ENCODE data around the gene CARS2.

The CARS2 gene

DNA sequence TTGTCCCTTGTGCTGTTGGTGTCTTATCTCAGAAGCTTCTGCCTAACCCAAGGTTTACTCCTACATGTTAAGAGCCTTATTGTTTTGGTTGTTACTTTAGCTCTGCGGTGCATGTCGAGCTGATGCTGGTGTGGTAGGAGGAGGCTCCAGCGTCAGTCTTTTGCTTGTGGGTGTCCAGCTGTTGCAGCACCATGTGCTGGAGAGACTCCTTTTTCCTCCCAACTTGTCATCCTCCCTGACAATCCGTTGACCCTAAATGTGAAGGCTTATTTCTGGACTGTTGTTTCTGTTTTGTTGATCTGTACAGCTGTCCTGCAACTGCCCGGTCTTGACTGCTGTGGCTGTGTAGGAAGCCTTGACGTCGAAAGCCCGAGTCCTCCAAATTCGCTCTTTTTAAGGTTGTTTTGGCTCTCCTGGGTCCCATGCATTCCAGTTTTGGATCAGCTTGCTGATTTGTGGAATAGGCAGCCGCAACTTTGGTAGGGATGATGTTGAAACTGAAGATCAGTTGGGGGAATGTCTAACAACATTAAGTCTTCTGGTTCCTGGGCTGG lies 75.3 kb downstream of the CARS2 start:
- Mint-ChIP-seq H3K27ac (peak overlapping the region; percentile 74 to 92), H3K27me3 (no peaks in the 10 kb centered on the region), H3K9me3 (no peaks in the 10 kb centered on the region), H3K36me3 (ENCODE audit: insufficient read depth) (peaks cover 27% of the 10 kb centered on the region), H3K4me1 (ENCODE audit: low read depth in 2 of 2) (peaks cover 39 to 55% of the 10 kb centered on the region in 2 donors), H3K4me3 (no peak overlapping the region)
- no peak for ATAC-seq (replicated peaks)
- DNase-seq, result no peak

DNA sequence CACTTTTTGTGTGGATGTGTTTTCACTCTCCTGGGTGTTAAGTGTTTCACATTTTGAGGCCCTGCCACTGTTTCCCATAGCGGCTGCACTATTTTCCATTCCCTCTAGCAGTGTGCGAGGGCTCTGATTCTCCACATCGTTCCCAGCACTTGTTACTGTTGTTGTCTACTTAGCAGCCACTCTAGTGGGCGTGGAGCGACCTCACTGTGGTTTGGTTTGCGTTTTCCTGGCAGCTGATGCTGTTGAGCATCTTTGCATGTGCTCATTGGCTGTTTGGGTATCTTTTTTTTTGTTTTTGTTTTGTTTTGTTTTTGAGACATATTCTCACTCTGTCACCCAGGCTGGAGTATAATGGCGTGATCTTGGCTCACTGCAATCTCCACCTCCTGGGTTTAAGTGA lies 76.2 kb downstream of the CARS2 start:
- no peaks in the 10 kb centered on the region for H3K9me3 Mint-ChIP-seq
- H3K4me1 Mint-ChIP-seq (ENCODE audit: low read depth in 2 of 2), result peaks cover 41 to 61% of the 10 kb centered on the region in 2 donors
- peak overlapping the region; percentile 66 to 92 for H3K27ac Mint-ChIP-seq
- peaks cover 23% of the 10 kb centered on the region for H3K36me3 Mint-ChIP-seq (ENCODE audit: insufficient read depth)
- DNase-seq (peak; percentile 17 to 19 (median 18)), ATAC-seq (replicated peaks) (peak; percentile 96)
- no peaks in the 10 kb centered on the region for H3K27me3 Mint-ChIP-seq
- H3K4me3 Mint-ChIP-seq, result peak overlapping the region; percentile 18 to 31

DNA sequence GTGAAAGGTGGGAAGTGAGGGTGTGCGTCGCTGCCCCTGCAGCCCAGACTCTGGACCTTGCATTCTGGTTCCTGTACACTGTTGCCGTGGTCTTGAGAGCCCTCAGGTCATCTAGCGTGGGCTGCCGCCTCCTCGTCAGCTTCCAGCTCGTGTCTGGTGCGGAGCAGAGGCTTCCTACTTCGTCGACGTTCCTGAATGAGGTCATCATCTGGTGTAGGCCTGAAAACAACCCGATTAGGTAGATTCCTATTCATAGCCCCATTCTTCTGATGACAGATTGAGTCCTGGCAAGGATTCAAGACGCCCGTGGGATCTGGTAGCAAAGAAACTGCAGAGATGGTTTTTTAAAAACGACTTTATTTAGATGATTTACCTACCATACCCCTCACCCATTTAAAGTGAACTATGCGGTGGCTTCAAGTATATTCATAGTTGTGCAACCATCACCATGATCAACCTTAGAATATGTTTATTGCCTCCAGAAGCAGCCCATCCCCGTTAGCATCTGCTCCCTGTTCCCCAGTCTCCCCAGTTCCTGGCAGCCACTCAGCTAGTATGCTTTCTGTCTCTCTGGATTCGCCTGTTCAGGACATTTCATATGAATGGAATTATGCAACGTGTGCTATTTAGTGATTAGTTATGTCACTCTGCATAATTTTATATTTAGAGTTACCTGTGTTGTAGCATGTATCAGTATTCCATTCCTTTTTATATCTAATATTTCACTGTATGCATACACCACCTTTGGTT lies 76.8 kb downstream of the CARS2 start:
- ATAC-seq (replicated peaks) (no peak), DNase-seq (no peak)
- Mint-ChIP-seq H3K36me3 (ENCODE audit: insufficient read depth) (peaks cover 23% of the 10 kb centered on the region), H3K9me3 (no peaks in the 10 kb centered on the region), H3K27me3 (no peaks in the 10 kb centered on the region), H3K27ac (peak overlapping the region; percentile 66 to 92), H3K4me1 (ENCODE audit: low read depth in 2 of 2) (peaks cover 41 to 60% of the 10 kb centered on the region in 2 donors), H3K4me3 (peak overlapping the region; percentile 18 to 31)

DNA sequence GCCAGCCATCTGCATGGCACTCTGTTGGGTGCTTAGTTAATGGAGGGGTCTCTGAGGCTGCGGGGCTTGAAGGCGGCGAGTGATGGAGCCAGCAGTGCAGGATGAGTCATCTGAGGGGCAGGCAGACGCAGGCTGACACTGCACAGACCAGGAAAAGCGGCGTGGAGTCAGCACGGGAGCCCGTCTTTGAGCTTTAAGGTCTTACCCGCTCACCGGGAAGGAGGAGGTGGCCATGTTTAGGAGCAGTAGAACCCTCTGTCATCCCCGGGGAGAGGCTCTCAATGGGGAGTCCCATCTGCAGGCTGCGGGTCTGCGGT lies 77.5 kb downstream of the CARS2 start:
- H3K36me3 Mint-ChIP-seq (ENCODE audit: insufficient read depth), result peaks cover 28% of the 10 kb centered on the region
- DNase-seq (no peak), ATAC-seq (replicated peaks) (no peak)
- H3K27me3 Mint-ChIP-seq, result no peaks in the 10 kb centered on the region
- H3K9me3 Mint-ChIP-seq, result no peaks in the 10 kb centered on the region
- H3K27ac Mint-ChIP-seq, result peak overlapping the region in 1 of 2 donors; percentile 6
- H3K4me3 Mint-ChIP-seq, result no peak overlapping the region
- H3K4me1 Mint-ChIP-seq (ENCODE audit: low read depth in 2 of 2), result peaks cover 41 to 55% of the 10 kb centered on the region in 2 donors

DNA sequence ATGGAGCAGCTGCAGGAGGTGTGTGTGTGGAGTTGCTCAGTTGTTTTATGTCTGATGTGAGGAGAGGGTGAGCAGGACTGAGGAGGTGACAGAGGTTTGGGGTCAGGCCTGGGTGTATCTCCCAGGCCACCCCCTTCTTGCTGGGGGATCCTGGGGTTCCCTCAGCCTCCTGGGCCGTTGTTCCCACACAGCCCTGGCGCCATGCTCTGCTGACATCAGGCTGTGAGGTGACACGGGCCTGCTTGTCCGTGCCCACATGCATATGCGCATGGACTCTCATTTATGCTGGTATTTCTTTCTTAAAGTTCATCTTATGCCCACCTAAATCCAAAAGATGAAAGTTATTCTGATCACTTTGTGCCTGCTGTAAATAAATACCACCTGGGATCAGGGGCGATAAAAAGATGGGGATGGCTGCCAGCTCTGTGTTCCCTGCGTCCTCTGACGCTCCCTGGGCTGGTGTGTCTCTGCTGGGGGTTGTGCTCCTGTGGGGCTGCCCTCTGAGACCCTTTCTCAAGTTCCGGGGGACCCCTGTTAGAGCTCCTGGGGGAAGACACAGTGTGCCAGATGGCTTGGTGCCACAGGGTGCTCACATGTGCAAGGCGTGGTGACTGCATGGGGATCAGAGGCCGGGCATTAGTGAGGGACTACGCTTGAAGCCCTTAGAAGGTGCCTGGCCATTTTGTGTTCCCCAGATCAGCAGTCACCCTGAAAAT lies 78.0 kb downstream of the CARS2 start:
- ATAC-seq (replicated peaks), result no peak
- no peak for DNase-seq
- peaks cover 41 to 55% of the 10 kb centered on the region in 2 donors for H3K4me1 Mint-ChIP-seq (ENCODE audit: low read depth in 2 of 2)
- H3K27ac Mint-ChIP-seq, result peak overlapping the region in 1 of 2 donors; percentile 6
- H3K36me3 Mint-ChIP-seq (ENCODE audit: insufficient read depth), result peaks cover 33% of the 10 kb centered on the region
- no peak overlapping the region for H3K4me3 Mint-ChIP-seq
- no peaks in the 10 kb centered on the region for H3K9me3 Mint-ChIP-seq
- H3K27me3 Mint-ChIP-seq, result no peaks in the 10 kb centered on the region

DNA sequence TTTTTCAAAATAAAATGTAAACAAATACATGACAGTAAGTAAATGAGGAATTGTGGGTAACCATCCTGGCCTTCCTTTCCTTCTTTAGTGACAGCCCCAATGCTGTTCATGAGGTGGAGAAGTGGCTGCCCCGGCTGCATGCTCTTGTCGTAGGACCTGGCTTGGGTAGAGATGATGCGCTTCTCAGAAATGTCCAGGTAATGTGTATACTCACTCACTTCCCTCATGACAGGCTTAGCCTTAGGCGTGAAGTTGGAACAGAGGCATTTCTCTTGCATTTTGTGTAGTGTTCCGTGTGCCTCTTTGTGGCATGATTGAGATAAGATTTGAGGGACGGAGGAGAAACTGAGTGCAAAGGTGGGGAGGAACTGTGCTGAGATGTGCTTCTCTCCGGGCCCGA lies 78.6 kb downstream of the CARS2 start:
- Mint-ChIP-seq H3K9me3 (no peaks in the 10 kb centered on the region), H3K27me3 (no peaks in the 10 kb centered on the region), H3K4me3 (no peak overlapping the region), H3K36me3 (ENCODE audit: insufficient read depth) (peaks cover 39% of the 10 kb centered on the region), H3K27ac (peak overlapping the region in 1 of 2 donors; percentile 6), H3K4me1 (ENCODE audit: low read depth in 2 of 2) (peaks cover 44 to 55% of the 10 kb centered on the region in 2 donors)
- ATAC-seq (replicated peaks) (no peak), DNase-seq (no peak)

DNA sequence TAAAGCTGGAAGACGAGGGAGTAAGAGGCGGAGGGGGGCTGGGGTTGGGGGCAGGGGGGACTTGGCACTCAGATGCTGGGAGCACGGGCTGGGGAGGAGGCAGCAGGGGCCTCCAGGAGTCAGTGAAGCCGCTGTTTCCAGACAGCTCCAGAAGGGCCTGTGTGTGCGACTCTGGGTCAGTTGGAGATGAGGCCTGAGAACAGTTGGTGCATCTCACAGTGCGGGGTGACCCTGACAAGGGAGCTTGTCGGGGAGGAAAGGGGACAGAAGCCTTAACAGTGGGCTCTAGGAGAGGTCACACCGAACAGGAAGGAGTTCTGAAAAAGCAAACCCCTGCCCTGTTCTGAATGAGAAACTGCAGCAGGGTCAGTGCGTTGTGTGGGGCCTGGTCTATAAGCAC lies 79.4 kb downstream of the CARS2 start:
- DNase-seq, result no peak
- peak overlapping the region in 1 of 2 donors; percentile 5 for H3K4me3 Mint-ChIP-seq
- H3K27me3 Mint-ChIP-seq, result no peaks in the 10 kb centered on the region
- H3K9me3 Mint-ChIP-seq, result no peaks in the 10 kb centered on the region
- peak overlapping the region; percentile 50 to 84 for H3K27ac Mint-ChIP-seq
- H3K4me1 Mint-ChIP-seq (ENCODE audit: low read depth in 2 of 2), result peaks cover 44 to 61% of the 10 kb centered on the region in 2 donors
- no peak for ATAC-seq (replicated peaks)
- peaks cover 38% of the 10 kb centered on the region for H3K36me3 Mint-ChIP-seq (ENCODE audit: insufficient read depth)

DNA sequence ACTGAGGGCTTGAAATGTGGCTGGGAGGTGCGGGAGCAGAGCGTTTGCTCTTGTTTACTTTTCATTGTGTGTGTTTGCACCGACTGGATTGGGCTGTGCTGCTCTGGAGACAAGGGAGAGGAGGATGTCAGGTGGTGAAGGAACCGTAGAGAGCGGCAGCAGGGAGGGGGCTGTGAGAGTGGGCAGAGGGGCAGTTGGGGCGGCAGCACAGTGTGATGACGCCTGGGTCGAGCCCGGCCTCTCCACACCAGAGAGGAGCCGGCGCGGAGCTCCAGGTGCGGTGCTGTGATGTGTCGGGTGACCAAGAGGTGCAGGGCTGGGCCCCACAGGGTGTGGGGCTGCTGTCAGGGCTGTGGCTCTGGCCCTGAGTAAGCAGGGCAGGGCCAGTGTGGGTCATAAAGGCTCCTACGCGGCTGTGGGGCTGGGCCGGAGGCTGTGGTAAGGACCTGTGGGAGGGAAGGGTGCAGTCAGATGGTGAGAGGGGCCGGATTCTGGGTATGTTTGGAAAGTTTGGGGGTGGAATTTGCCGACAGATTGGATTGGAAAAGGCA lies 80.1 kb downstream of the CARS2 start:
- Mint-ChIP-seq H3K9me3 (no peaks in the 10 kb centered on the region), H3K4me1 (ENCODE audit: low read depth in 2 of 2) (peaks cover 44 to 64% of the 10 kb centered on the region in 2 donors), H3K27me3 (no peaks in the 10 kb centered on the region), H3K36me3 (ENCODE audit: insufficient read depth) (peaks cover 38% of the 10 kb centered on the region), H3K4me3 (peak overlapping the region in 1 of 2 donors; percentile 5), H3K27ac (peak overlapping the region in 1 of 2 donors; percentile 84)
- DNase-seq (no peak), ATAC-seq (replicated peaks) (no peak)

DNA sequence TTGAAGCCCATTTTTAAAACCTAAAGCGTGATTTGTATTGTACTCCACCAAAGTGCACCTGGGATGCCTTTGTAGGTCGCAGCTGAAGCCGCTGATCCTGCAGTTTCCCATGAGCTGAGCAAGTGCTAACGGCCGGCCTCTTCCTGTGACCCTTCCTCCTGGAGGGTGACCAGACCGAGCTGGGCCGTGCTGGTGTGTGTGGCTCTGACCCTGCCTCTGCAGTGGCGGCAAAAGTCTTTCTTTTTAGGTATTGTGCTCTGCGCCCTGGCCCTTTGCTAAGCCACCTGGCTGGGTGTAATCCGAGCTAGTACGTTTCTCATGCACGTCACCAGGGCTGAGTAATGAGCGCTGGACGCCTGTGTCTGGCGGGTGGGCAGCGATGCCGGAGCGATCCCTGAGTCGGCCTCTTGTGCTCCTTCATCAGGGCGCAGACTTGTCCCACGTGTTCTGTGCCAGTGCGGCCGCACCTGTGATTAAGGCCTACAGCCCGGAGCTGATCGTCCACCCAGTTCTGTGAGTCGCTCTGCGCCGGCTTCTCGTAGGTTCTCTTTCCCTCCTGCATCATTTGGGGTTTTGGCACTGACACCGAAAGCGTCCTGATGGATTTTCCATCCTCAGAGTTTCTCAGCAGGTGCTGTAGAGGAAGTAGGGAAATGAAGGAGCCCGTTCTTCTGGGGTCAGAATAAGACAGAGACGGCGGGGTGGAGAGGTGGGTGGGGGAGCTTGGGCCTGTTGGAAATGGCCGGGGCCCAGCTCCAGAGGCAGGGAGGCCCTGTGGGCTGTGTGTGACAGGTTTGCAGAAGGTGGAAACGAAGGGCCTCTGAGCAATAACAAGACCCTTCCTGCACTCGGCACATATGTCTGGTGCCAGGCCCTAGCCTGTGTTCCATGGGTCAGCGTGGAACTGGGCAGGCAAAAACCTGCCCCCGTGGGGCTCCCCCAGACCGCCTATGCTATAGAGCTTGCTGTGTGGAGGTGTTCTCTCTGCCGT lies 80.9 kb downstream of the CARS2 start:
- DNase-seq (no peak), ATAC-seq (replicated peaks) (no peak)
- peaks cover 39 to 64% of the 10 kb centered on the region in 2 donors for H3K4me1 Mint-ChIP-seq (ENCODE audit: low read depth in 2 of 2)
- peak overlapping the region in 1 of 2 donors; percentile 84 for H3K27ac Mint-ChIP-seq
- H3K36me3 Mint-ChIP-seq (ENCODE audit: insufficient read depth), result peaks cover 37% of the 10 kb centered on the region
- no peaks in the 10 kb centered on the region for H3K9me3 Mint-ChIP-seq
- no peaks in the 10 kb centered on the region for H3K27me3 Mint-ChIP-seq
- H3K4me3 Mint-ChIP-seq, result no peak overlapping the region

DNA sequence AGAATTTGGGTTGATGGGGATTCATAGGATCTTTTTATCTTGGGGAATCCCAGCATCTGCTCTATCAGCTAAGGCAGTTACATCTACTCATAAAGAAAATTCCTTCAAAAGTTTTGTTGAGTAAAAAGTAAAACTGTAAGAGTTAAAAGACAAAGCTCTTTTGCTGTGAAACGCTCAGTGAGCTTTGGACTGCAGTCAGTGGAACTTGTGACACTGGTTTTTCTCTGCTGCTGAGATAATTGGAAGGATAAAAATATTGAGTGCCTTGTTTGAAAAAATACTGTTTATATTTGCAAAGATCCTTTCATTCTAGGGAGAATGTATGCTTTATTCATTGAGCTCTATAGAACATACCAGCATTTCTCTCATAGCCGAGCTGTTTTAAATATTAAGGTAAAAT lies 85.3 kb downstream of the CARS2 start:
- DNase-seq, result no peak
- no peak for ATAC-seq (replicated peaks)
- Mint-ChIP-seq H3K4me3 (no peak overlapping the region), H3K4me1 (ENCODE audit: low read depth in 2 of 2) (peaks cover 16 to 51% of the 10 kb centered on the region in 2 donors), H3K27ac (peak overlapping the region in 1 of 2 donors; percentile 65), H3K9me3 (no peaks in the 10 kb centered on the region), H3K27me3 (no peaks in the 10 kb centered on the region), H3K36me3 (ENCODE audit: insufficient read depth) (peaks cover 18% of the 10 kb centered on the region)

DNA sequence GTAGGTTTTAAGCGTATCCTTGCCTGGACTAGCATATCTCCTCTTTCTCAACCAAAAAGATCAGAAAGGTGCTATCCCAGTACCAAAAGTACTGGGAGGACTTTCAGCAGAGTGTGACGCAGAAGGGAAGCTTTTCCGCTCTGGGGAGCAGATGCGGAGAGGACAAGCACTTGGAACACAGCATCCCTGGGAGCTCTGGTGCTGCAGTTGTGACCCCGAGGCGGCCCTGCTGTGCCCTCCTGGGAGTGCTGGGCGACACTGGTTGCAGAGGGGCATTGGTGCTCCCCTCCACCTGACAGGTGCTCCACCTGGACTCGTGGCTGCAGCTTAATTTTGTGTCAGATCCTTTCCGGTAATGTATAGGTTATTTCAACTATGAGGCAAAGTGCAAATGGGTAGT lies 87.1 kb downstream of the CARS2 start:
- H3K4me3 Mint-ChIP-seq, result no peak overlapping the region
- H3K27ac Mint-ChIP-seq, result peak overlapping the region in 1 of 2 donors; percentile 28

DNA sequence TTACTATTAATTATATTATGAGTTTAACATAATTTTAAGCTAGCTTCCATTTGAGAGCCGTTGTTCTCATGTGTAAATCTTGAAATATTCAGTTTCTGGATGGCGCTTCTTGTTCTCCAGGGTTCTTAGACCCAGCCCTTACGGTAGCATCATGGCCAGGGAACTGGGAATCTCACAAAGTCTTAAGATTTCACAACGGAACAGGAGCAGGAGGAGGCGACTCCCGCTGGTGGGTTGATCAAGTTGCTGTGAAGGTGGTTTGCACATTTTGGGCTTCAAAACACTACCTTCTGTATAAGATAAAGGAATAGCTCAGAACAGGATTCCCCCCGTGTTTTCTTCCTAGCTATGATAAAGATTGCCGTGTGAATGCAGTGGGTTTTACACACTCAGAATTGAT lies 87.7 kb downstream of the CARS2 start:
- no peak for DNase-seq
- Mint-ChIP-seq H3K9me3 (no peaks in the 10 kb centered on the region), H3K36me3 (ENCODE audit: insufficient read depth) (peaks cover 17% of the 10 kb centered on the region), H3K4me3 (peak overlapping the region in 1 of 2 donors; percentile 6), H3K27ac (peak overlapping the region in 1 of 2 donors; percentile 28), H3K27me3 (no peaks in the 10 kb centered on the region), H3K4me1 (ENCODE audit: low read depth in 2 of 2) (peaks cover 19 to 50% of the 10 kb centered on the region in 2 donors)
- no peak for ATAC-seq (replicated peaks)

More for the DNA sequence above, 87.1 kb downstream of the CARS2 start:
- Mint-ChIP-seq H3K9me3 (no peaks in the 10 kb centered on the region), H3K36me3 (ENCODE audit: insufficient read depth) (peaks cover 19% of the 10 kb centered on the region), H3K27me3 (no peaks in the 10 kb centered on the region), H3K4me1 (ENCODE audit: low read depth in 2 of 2) (peaks cover 19 to 50% of the 10 kb centered on the region in 2 donors)
- ATAC-seq (replicated peaks), result no peak
- DNase-seq, result no peak
